GM13977 (cell line): ENCODE measurements around the gene SEMA4C.

Experiments used
- DNase-seq: peaks from one replicate; pipeline ENCODE4 v3.0.0; 2012; ENCODE audit warnings: low spot score
- in situ Hi-C: fragments of 300-500 bp; cut with MboI; formaldehyde crosslinking; loops from one replicate; pipeline ENCODE4 v1.12.0; 2022; ENCODE audit warnings: low sequenced_read_pairs, low pct_unique_long_range_greater_than_20kb, mixed read lengths, inconsistent platforms; ENCODE audit not compliant: unreplicated experiment
- TF ChIP-seq, protein P1 (sequence below): IDR thresholded peaks from 2 replicates; pipeline ENCODE4 v1.5.1; 2012; ENCODE audit warnings: mild to moderate bottlenecking, control low read depth; ENCODE audit not compliant: insufficient read depth; ENCODE audit errors: extremely low read depth, missing control alignments

SEMA4C gene

DNA sequence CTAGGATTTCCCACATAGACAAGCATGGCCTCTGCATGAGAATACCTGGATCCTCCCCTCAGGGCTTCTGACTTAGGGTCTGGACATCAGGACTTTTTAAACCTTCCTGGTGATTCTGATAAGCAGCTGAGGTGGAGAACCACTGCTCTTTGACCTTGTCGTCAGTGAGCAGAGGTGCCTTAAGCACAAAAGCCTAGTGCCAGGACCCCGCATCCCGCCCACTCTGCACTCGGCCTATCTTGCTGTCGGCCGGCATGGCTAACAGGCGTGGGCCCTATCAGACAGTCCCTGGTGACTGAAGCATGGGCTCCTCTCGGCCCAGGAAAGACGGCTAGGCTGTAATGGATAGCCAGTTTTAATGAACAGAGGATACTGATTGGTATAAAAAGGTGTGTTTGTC, 32.3 kb downstream of the SEMA4C start:
- DNase-seq, result no peak
- TF ChIP-seq, protein P1, sequence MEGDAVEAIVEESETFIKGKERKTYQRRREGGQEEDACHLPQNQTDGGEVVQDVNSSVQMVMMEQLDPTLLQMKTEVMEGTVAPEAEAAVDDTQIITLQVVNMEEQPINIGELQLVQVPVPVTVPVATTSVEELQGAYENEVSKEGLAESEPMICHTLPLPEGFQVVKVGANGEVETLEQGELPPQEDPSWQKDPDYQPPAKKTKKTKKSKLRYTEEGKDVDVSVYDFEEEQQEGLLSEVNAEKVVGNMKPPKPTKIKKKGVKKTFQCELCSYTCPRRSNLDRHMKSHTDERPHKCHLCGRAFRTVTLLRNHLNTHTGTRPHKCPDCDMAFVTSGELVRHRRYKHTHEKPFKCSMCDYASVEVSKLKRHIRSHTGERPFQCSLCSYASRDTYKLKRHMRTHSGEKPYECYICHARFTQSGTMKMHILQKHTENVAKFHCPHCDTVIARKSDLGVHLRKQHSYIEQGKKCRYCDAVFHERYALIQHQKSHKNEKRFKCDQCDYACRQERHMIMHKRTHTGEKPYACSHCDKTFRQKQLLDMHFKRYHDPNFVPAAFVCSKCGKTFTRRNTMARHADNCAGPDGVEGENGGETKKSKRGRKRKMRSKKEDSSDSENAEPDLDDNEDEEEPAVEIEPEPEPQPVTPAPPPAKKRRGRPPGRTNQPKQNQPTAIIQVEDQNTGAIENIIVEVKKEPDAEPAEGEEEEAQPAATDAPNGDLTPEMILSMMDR, result no peak
- in situ Hi-C loops, result no loop called here

DNA sequence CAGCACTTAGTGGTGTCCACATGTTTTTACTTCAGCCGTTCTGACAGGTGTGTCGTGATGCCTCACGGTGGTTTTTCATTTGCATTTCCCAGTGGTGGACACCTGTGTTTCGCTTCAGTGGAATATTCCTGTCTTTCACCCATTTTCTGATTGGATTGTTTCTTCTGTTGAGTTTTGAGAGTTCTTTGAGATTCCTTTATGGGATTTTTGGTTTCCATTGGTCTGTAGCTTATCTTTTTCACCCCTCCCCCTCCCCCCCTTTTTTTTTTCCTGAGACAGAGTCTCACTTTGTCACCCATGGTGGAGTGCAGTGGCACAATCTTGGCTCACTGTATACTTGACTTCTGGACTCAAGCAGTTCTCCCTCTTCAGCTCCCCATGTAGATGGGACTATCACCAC, 34.0 kb downstream of the SEMA4C start:
- DNase-seq, result no peak
- TF ChIP-seq, protein P1, result no peak
- in situ Hi-C loops, result no loop called here

DNA sequence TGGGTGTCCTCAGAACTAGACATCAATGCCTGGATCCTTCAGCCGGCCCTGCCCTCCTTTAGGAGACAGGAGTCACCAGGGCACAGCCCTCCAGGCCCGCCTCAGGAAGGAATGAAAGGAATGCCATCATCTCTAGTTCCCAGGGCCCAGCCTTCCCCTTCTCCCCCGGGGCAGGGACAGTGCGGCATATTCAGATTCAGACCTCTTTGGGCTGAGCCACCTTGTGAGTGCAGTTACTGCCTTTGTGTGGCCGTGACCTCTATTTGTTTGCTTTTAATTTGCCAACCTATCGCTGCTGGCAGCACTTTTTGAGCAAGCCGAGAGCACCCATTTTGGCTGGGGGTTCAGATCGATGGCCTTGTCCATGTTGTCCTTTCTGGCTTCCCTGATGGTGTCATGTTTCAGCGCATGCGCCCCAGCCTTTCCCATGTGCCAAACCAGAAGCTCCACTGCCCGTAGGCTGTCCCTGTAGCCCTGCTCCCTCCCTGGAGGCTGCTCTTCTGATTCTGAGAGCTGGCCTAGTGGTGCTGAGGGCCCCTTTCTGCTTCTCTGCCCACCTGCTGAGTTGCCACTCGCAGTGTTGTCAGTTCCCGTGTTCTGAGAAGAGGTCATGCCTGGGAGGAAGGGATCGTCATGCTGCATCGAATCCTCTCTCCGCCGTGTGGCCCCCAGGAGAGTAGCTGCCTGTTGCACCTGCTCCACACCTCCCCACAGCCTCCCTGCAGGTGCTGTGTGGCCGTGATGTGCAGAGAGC, 36.9 kb downstream of the SEMA4C start:
- TF ChIP-seq, protein P1, result no peak
- in situ Hi-C loops, result no loop called here
- DNase-seq, result no peak

DNA sequence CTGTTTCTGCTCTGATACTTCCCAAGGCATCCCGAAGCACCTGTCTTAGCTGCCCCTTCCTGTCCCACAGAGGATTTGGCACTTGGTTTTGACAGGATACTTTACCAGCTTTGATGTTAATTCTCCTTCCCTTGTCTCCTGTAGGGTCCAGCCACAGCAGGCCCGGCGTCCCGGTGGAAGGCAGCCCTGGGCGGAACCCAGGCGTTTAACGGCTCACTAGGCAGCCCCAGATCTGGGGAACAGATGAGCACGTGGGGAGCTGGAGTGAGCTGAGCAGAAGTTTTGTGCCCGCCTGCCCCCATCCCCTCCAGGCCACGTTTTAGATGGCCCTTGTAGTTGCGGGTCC, 37.5 kb downstream of the SEMA4C start:
- in situ Hi-C loops, result no loop called here
- no peak for DNase-seq
- TF ChIP-seq, protein P1, result no peak

DNA sequence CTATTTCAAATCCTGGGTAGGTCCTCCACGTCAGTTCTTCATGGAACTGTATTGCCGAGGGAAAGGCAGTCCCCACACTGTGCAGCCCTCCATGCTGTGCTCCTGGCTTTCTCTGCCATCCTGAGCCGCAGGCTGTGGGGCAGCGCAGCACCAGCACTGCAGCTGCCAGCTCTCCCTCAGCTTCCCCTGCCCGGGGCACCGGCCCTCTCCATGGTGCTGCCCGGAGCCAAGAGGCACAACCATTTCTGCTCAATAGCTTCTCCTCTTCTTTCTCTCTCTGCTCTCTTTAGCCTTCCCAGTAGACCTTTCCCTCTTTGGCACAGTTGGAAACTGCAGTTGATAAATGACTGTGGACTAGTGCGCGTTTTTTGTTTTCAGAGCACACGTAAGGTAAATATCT, 38.2 kb downstream of the SEMA4C start:
- TF ChIP-seq, protein P1, result no peak
- DNase-seq, result no peak
- in situ Hi-C loops, result no loop called here

DNA sequence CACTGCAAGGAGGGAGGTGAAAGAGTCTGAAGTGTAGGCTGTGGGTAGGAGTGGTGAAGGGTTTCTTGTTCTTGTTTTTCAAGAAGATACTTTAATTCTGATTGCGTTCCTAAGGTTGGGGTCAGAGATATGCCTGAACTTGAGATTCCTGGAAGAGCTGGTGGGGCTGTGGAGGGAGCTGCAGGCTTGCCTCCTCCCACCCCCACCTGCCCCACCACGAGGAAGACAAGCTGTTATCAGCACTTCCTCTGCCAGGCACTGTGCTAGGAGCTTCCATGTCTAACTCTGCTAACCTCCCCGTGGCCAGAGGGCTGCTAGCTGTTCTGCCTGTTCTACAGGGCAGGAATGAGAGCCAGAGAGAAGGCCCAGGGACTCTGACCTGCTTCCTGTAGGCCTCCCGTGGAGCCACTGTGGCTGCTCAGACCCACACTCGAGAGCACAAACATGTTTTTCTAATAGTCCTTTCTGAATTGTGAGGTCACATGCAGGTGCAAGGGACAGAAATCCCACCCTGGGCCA, 39.8 kb downstream of the SEMA4C start:
- in situ Hi-C loops, result no loop called here
- TF ChIP-seq, protein P1, result no peak
- DNase-seq, result no peak
